ENCODE measurements around the gene MANEAL. TPM values are rescaled to one million over a fixed set of nuclear protein-coding genes. Genes with fewer than 3 reads are reported as not detected.
A peak's percentile ranks its signal among the peaks of the same experiment; 100 is the strongest.

The MANEAL gene
- total and polyA plus RNA-seq, 2 of the 13 experiments (the other 11 are each of a cell fraction or from before 2014, with no cell fraction given): 20.8 to 26.4 TPM

DNA sequence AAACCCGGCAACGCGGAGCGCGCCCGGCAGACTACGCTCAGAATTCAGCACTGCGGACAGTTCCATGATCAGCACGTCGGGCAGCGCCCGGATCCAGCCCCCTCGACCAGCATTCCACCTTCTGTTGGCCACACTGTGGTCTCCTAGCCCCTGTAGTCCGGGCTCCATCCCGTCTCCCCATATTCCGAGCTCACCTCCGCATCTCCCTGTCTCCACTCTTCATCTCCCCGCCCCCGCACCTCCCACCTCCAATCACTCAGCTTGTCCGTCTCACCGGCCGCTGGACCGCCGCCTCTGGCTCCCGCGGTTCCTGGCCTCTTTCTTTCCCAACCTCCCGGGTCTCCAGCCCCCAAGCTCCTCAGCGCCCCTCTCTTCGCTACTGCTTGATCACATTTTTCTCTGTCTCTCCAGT, 29.2 kb upstream of the MANEAL start:
- H3K9me3 ChIP-seq (ENCODE audit: low read length): no peaks in the 10 kb centered on the region
- no peak overlapping the region for H2AFZ ChIP-seq (ENCODE audit: low read length)
- intact Hi-C loops (cut with micrococcal nuclease; ENCODE audit: unreplicated experiment): no loop called here
- no peak for FAIRE-seq
- ChIA-PET CTCF (ENCODE audit: low intra/inter-chr PET ratio, low total read pairs) (no interaction called here), POLR2A (no interaction called here)
- peak; percentile 31 for DNase-seq (ENCODE audit: low spot score)
- H3K36me3 ChIP-seq (replicated peaks in 1 of 2; ENCODE audit: control insufficient read depth in 1 of 2, insufficient read depth in 2 of 2, low read length in 2 of 2): no peaks in the 10 kb centered on the region
- H3K79me2 ChIP-seq (ENCODE audit: insufficient read depth, low read length): no peaks in the 10 kb centered on the region
- H3K4me1 ChIP-seq (ENCODE audit: insufficient read depth, low read length): peaks cover 6% of the 10 kb centered on the region; the same call in 1 of the 2 replicates
- in situ Hi-C loops (cut with HindIII; ENCODE audit: extremely low pct_ligation_motif_present, low pct_unique_long_range_greater_than_20kb): no loop called here
- no peaks in the 10 kb centered on the region for H4K20me1 ChIP-seq (ENCODE audit: insufficient read depth, low read length)
- H3K4me3 ChIP-seq (replicated peaks in 1 of 3; ENCODE audit: insufficient read depth in 1 of 3, low read depth in 2 of 3, low read length in 3 of 3): no peak overlapping the region
- peak; percentile 86 for ATAC-seq
- H3K4me2 ChIP-seq (ENCODE audit: low read depth, low read length): no peak overlapping the region
- 33% methylated on average over 20 of the region's 29 CpGs for WGBS (ENCODE audit: low lambda C conversion rate)
- no peak overlapping the region for H3K9ac ChIP-seq (ENCODE audit: insufficient read depth, low read depth, low read length)
- BruUV-seq (replicated peaks): no TSS peak
- peaks cover 0 to 45% of the 10 kb centered on the region in 2 experiments; a peak in 4 of 5 replicates for H3K27me3 ChIP-seq (ENCODE audit: control insufficient read depth in 1 of 2, insufficient read depth in 2 of 2, low read length in 2 of 2)
- no peak overlapping the region for H3K27ac ChIP-seq (ENCODE audit: extremely low read length, insufficient read depth, low read length)
- no peak for TF ChIP-seq FOXP1 (IDR thresholded peaks at IDR 0.05)
- peak; percentile 62 for TF ChIP-seq FOXP1 (CRISPR knock-in tag; IDR thresholded peaks at IDR 0.05)
- TF ChIP-seq, protein P1, sequence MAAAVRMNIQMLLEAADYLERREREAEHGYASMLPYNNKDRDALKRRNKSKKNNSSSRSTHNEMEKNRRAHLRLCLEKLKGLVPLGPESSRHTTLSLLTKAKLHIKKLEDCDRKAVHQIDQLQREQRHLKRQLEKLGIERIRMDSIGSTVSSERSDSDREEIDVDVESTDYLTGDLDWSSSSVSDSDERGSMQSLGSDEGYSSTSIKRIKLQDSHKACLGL (CRISPR knock-in tag; IDR thresholded peaks at IDR 0.05): peak; percentile 99
- TF ChIP-seq, protein P2, sequence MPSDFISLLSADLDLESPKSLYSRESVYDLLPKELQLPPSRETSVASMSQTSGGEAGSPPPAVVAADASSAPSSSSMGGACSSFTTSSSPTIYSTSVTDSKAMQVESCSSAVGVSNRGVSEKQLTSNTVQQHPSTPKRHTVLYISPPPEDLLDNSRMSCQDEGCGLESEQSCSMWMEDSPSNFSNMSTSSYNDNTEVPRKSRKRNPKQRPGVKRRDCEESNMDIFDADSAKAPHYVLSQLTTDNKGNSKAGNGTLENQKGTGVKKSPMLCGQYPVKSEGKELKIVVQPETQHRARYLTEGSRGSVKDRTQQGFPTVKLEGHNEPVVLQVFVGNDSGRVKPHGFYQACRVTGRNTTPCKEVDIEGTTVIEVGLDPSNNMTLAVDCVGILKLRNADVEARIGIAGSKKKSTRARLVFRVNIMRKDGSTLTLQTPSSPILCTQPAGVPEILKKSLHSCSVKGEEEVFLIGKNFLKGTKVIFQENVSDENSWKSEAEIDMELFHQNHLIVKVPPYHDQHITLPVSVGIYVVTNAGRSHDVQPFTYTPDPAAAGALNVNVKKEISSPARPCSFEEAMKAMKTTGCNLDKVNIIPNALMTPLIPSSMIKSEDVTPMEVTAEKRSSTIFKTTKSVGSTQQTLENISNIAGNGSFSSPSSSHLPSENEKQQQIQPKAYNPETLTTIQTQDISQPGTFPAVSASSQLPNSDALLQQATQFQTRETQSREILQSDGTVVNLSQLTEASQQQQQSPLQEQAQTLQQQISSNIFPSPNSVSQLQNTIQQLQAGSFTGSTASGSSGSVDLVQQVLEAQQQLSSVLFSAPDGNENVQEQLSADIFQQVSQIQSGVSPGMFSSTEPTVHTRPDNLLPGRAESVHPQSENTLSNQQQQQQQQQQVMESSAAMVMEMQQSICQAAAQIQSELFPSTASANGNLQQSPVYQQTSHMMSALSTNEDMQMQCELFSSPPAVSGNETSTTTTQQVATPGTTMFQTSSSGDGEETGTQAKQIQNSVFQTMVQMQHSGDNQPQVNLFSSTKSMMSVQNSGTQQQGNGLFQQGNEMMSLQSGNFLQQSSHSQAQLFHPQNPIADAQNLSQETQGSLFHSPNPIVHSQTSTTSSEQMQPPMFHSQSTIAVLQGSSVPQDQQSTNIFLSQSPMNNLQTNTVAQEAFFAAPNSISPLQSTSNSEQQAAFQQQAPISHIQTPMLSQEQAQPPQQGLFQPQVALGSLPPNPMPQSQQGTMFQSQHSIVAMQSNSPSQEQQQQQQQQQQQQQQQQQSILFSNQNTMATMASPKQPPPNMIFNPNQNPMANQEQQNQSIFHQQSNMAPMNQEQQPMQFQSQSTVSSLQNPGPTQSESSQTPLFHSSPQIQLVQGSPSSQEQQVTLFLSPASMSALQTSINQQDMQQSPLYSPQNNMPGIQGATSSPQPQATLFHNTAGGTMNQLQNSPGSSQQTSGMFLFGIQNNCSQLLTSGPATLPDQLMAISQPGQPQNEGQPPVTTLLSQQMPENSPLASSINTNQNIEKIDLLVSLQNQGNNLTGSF (CRISPR knock-in tag; IDR thresholded peaks at IDR 0.05): peak; percentile 100
- TF ChIP-seq EP300 (IDR thresholded peaks at IDR 0.05; ENCODE audit: low read depth in 2 of 2, low read length in 2 of 2): no peak
- peak; percentile 82 for TF ChIP-seq EP300 (CRISPR knock-in tag; IDR thresholded peaks at IDR 0.05; ENCODE audit: borderline replicate concordance)
- TF ChIP-seq, protein P3, sequence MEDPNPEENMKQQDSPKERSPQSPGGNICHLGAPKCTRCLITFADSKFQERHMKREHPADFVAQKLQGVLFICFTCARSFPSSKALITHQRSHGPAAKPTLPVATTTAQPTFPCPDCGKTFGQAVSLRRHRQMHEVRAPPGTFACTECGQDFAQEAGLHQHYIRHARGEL (CRISPR knock-in tag; IDR thresholded peaks at IDR 0.05): peak; percentile 35; the same call in 1 of the 2 replicates
- TF ChIP-seq, protein P4, sequence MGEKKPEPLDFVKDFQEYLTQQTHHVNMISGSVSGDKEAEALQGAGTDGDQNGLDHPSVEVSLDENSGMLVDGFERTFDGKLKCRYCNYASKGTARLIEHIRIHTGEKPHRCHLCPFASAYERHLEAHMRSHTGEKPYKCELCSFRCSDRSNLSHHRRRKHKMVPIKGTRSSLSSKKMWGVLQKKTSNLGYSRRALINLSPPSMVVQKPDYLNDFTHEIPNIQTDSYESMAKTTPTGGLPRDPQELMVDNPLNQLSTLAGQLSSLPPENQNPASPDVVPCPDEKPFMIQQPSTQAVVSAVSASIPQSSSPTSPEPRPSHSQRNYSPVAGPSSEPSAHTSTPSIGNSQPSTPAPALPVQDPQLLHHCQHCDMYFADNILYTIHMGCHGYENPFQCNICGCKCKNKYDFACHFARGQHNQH (CRISPR knock-in tag; IDR thresholded peaks at IDR 0.05): peak; percentile 98
- TF ChIP-seq ZNF510 (CRISPR knock-in tag; IDR thresholded peaks at IDR 0.05; ENCODE audit: low read depth): peak; percentile 84; the same call in 1 of the 2 replicates
- 0 out of 2 replicates have a peak, but pooled peaks have one; percentile 54 for TF ChIP-seq EZH2 (conservative IDR thresholded peaks at IDR 0.05; ENCODE audit: low read depth, low read length)
- peak; percentile 99 for TF ChIP-seq ZNF546 (CRISPR knock-in tag; conservative IDR thresholded peaks at IDR 0.05)
- TF ChIP-seq RFX3 (CRISPR knock-in tag; IDR thresholded peaks at IDR 0.05): peak; percentile 70

Measured in HepG2 (cell line).